UCSD-AML1 (cell line): ENCODE data around the gene PRR23B.
"Not testable (repeated sequence)": the region's sequence is repeated elsewhere in the genome, so short reads cannot be mapped to it uniquely, and the experiment has no call there.

ENCODE experiments used
- DNase-seq: peaks from one replicate; lab custom pipeline; 2025; ENCODE audit not compliant: unreplicated experiment; lab: John Stamatoyannopoulos, UW

PRR23B gene

DNA sequence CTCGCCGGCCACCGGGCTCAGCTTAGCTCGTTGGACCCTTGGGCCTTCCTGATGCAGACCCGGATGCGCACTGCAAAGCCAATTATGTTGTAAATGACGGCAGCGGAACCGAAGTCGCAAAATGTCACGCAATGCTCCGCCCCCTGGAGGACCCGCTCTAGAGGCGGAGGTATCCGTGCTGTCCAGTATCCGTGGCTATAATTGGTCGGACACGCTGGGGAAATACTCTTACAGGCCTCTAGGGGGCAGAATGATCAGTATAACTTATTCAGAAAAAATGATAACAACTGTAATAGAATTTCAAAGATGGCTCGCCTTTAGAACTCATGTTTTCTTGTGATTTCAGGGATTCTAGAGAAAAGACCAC, at the start of gene PRR23B:
Gene PRR23B (minus strand): TSS at position 59 of the 367 bp plus-strand sequence. CDS start 265 bp downstream, outside the sequence.
- no peak for DNase-seq

DNA sequence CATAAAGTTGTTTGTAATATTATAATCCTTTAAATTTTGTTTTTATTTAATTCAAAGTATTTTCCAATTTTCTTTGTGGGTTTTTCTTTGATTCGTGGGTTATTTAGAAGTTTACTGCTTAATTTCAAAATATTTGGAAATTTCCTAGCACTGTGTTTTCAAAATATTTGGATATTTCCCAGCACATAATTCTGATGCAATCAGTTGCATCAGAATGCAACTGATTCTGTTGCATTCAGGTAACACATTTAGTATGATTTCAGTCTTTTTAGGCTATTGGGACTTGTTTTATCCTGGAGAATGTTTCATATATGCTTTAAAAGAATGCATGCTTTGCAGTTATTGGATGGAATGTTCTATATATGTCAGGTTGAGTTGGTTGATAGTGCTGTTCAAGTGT, 42.2 kb upstream of the PRR23B start:
- no peak for DNase-seq

DNA sequence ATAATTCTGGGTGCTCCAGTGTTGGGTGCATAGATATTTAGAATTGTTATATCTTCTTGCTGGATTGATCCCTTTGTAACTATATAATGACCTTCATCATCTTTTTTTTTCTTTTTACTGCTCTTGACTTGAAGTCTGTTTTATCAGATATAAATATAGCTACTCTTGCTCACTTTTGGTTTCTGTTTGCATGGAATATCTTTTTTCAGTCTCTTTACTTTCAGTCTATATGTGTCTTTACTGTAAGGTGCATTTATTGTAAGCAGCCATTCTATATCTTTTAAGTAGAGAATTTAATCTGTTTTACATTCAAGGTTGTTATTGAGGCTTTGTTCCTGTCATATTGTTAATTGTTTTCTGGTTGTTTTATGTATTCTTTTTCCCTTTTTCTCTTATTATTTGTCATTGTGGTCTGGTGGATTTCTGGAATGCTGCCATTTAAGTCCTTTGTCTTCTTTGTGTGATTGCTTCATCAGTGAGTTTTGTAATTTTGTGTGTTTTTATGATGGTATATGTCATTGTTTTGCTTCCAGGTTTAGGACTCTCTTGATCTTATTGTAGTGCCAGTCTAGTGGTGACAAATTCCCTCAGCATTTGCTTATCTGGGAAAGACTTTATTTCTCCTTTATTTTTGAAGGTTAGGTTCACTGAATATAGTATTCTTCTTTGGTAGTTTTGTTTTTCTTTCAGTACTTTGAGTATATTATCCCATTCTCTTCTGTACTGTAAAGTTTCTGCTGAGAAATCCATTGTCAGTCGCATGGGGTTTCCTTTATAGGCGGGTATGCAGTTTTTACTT, 32.3 kb upstream of the PRR23B start:
- no peak for DNase-seq

GRCh38 chr3:139044366-139045210, 23.9 kb upstream of the PRR23B start, which contains the start of gene PRR23C:
Gene PRR23C (minus strand): TSS chr3:139044892. CDS start chr3:139044620, 272 bp downstream.
- DNase-seq = no peak

- no peak for DNase-seq
Observed at GRCh38 chr3:139043554-139044365, 23.0 kb upstream of the PRR23B start.

DNA sequence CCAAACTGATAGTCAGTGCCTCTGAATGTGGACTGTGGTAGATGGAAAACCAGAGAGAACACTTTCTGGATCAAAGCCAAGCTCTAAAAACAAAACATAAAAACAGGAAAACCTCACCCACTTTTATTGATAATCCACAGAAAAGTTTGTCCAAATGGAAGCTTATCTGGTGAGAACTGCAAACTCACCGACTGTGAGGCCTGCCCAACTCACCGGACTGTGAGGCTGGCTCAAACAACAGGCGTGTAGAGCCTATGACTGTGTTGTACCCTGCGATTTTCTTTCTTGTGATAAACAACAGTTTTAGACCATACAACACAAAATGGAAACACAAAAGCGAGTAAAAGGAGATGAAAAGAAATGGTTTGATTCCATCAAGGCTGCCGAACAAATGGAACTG, 16.8 kb upstream of the PRR23B start:
- no peak for DNase-seq

DNA sequence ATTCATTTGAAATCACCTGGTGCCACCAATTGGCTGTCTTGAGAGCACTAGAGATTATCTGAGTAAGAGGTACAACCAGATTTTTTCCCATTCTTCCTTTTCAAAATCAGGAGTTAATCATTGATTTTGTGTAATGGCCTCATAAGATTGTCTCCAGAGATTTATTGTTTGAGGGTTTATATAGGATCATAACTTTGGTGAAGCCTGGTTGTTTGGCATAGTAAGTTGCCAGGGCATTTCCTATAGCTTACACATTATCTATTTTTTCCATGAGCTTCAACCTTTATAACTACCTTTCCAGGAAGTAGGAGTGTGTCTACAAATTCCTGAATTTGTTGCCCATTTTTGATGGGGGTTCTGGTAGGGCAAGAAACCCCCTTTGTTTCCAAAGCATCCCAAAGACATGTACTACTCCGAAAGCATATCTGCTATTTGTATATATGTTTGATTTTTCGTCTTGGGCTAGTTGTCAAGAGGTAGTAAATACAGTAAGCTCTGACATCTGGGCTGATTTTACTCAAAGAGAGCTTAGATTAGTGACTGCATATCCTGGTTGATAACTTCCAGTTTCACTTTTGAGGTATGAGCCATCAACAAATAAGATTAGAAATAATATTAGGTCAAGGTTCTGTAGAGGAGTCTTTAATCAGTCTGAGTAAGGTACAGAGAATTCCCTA, 11.7 kb upstream of the PRR23B start:
- DNase-seq = no peak

- not testable (repeated sequence) for DNase-seq
Observed at GRCh38 chr3:139030576-139030975, 9.8 kb upstream of the PRR23B start.

GRCh38 chr3:139024968-139025367, 4.2 kb upstream of the PRR23B start:
- no peak for DNase-seq

- no peak for DNase-seq
Observed at GRCh38 chr3:139020036-139020867, 474 bp downstream of the PRR23B start.

GRCh38 chr3:139016430-139017048, 4.2 kb downstream of the PRR23B start:
- DNase-seq = no peak

- no peak for DNase-seq
Observed at GRCh38 chr3:139006051-139006716, 14.5 kb downstream of the PRR23B start, which contains the start of gene PRR23A. Gene PRR23A (minus strand): TSS chr3:139006268. CDS start chr3:139006268, 0 bp downstream.

DNA sequence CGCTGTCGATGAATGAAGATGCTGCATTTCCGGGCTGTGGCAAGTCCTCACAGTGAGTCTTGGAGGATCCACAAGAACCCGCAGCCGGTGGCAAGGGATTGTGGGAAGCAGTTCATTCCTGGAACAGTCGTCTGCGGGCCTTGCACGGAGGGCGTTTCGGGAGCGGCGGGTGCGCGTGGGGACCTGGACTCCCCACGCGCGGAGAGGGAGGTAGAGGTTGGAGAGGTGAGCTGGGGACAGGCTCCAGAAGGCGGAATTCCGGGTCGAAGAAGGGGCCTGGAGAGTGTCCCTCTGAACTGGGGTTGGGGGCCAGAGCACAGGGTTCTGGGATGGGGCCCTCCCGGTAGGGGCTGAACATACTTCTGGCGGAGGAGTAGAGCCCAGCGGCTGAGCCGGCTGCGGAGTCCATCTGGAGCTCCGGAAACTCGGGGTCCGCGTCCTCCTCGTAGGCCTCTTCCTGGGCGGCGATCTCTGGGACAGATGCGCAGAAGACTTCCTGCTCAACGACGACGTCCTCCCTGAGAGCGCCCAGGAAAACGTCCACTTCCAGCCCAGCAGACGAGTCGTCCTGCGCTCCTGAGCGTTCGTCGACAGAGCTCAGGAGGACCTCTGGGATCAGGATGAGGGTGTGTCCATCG, 15.3 kb downstream of the PRR23B start:
- no peak for DNase-seq

GRCh38 chr3:138995706-138996105, 25.0 kb downstream of the PRR23B start:
- no peak for DNase-seq

DNA sequence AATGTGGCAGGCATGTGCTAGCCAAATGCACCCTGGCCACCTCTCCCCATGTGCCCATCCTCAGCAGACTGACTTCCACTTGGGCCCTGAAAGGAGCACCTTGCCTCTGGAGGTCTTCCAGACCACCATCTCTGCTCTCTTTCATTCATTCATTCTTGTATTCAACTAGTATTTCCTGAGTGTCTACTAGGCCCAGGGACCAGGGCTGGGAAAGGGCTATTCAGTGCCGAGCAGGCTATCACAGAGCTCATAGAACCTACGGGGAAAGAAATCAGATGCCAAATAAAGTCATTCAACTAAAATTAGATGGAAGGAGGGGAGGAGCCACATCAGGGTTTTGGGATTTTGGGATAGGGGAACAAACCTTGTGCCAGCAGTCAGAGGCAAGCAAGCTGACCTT, 33.5 kb downstream of the PRR23B start:
- DNase-seq = no peak

DNA sequence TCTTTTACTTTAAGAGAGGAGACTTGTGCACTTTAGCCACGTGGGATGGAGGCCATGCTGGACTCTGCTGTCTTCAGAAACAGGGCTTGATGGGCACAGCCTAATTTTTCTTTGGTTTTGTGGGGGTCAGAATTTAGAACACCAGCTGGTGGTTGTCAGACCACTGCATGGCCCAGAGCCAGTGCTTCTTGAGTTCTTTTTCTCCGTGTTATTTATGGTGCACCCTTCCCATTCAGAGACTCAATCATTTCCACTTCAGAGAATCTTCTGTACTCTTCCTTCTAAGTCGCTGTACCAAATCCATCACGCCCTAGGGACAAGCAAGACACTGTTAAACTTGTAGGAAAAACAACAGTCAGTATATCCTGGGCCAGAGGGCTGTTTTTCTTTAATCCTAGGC, 34.8 kb downstream of the PRR23B start:
- no peak for DNase-seq

DNA sequence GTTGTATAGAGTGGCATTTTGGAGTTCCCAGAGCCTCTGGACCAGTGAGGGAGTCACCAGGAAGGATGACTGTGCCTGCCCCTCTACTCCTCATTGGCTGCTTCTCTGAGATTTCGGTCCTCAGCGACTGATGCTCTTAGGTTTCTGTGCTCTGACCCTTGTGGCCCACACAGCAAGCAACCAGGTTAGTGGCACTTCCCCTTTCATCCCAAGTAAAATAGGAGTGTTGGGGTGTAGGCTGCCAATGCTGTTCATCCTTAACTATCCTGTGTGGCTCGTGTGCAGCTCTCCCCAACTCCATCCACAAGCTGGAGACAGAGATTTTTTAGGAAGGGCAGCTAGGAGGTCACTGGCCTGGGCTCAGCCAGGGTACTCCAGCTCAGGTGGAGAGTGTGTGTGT, 35.9 kb downstream of the PRR23B start:
- DNase-seq = no peak

- DNase-seq = no peak
Observed at GRCh38 chr3:138976047-138976446, 44.7 kb downstream of the PRR23B start.
